GM19240 (cell line): ENCODE measurements around the gene FBF1.

Source experiments
- DNase-seq: peaks from one replicate; pipeline ENCODE4 v3.0.0; 2011; ENCODE audit warnings: low spot score; ENCODE audit not compliant: insufficient read length

Gene FBF1

GRCh38 chr17:75950421-75950820 is 9.6 kb upstream of the FBF1 start:
- DNase-seq, result no peak

DNA sequence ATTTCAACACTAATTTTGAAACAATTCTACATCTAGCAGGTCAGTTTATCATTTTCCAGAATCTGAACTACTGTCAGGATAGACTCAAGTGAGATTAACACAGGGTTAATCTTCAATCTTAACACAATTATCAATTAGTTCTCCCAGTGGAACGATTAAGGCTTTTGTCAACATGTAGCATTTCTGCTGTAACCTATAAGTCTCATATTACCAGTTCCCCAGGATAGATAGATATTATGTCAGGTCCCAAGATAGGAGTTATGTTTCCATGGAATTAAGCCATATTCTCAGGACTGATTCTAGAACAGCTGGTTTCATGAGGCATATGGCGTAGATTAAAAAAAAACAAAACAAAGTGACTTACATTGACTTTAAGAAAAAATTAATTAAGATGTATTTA is 4.4 kb upstream of the FBF1 start:
- DNase-seq, result no peak

GRCh38 chr17:75943491-75943890 is 2.6 kb upstream of the FBF1 start:
- DNase-seq, result no peak

- DNase-seq, result no peak
Measured at GRCh38 chr17:75942473-75942872, 1.6 kb upstream of the FBF1 start.

DNA sequence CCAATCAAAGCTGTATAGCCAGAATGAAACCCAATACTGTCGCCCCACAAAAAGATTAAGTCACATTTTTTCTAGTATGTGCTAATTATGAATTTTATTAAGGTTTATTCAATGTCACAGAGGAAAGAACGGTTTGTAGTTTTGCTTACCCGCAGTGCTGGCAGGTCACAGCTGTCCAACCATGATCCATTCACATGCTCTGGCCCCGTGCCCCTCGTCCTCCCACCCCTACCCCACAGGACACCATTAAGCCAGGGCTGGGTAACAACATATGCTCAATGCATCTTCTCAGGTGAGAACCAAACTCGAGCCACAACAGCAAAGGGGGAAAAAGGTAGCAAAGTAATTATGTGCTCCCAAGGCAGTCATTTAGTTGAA is 589 bp upstream of the FBF1 start:
- DNase-seq, result no peak

DNA sequence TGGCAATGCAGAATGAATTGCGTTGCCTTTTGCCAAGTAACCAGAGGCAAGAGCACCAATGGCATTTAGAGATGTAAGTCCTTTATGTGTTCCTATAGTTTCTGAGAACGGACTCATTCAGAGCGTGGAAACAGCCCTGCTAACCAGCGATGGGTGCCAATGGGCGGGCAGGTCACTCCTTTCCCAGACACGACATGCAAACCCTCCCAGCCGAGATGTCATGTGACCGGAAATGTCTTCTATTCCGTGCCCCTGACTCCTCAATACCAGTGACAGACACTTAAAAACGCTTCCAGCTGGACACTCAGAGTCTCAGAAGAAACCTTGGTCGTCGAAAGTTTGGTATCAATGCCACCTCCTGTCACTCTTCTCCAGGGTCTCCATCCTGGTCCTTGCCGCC is 3.2 kb downstream of the FBF1 start:
- no peak for DNase-seq

GRCh38 chr17:75933808-75934207 is 7.0 kb downstream of the FBF1 start:
- no peak for DNase-seq

GRCh38 chr17:75932852-75933251 is 8.0 kb downstream of the FBF1 start:
- DNase-seq, result no peak

DNA sequence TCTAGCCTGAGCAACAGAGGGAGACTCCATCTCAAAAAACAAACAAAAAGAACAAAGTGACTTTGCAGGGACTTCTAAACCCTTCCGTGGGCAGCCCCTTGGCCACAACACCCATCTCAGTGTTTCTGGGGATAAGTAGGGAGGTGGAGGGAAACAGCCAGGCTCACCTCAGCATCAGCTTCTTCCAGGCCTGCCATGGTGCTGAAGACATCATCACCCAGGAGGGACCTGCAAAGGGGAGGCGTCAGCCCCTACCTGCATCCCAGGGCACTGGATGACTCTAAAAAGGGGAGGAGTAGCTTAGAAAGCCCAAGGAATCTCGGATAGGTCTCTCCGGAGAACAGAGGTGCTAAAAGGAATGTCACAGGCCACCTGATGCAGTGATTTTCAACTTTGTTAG is 9.8 kb downstream of the FBF1 start:
- no peak for DNase-seq

- peak; percentile 45 for DNase-seq
Measured at GRCh38 chr17:75927286-75927922, 13.4 kb downstream of the FBF1 start.

- no peak for DNase-seq
Measured at GRCh38 chr17:75926456-75926855, 14.4 kb downstream of the FBF1 start.

DNA sequence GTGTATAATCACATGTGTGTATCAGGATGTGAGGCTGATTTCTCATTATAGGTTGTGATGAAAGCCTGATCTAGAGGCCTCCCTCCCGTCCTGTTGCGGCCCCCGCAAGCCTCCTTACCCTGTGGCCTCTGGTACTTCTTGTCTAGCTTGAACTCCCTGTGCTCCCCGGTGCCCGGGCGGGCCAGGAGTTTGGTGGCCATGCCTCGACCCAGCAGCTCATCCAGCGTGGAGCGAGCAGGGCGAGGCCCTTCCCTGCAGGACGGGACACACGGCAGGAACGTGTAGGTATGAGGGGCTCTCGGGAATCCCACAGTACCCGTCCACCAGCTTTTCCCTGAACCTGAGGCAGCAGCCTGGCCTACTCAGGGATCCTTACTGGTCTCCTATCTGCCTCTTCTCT is 14.9 kb downstream of the FBF1 start:
- DNase-seq, result no peak

DNA sequence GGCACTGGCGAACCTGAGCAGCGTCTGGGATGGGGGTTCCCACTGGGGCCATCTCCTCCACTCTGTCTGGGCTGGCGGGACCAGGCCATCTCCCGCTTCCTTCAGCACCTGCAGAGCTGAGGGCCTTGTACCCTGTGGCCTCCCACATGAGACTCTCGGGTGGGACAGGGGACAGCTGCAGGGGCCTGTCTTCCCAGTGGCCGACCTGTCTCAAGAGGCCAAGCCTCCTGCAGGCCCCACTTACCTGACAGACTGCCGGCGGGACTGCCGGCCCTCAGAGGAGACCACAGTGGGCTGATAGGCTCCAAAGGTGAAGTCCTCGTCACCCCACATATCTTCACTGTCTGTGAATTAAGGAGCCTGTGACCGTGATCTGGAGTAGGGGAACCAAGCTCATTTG is 15.7 kb downstream of the FBF1 start:
- no peak for DNase-seq

GRCh38 chr17:75922963-75923874 is 17.6 kb downstream of the FBF1 start:
- DNase-seq, result no peak

- no peak for DNase-seq
Measured at GRCh38 chr17:75922173-75922961, 18.5 kb downstream of the FBF1 start.

DNA sequence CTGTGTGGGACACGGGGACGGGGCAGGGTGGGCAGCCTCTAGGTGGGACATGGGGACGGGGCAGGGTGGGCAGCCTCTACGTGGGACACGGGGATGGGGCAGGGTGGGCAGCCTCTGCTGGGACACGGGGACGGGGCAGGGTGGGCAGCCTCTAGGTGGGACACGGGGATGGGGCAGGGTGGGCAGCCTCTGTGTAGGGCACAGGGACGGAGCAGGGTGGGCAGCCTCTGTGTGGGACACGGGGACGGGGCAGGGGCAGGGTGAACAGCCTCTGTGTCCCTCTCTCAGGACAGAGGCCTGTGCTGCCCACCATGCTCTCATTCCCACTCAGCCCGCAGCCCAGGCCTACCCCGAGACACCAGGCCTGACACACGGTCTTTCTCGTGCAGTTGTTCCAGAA is 19.2 kb downstream of the FBF1 start:
- DNase-seq, result no peak

DNA sequence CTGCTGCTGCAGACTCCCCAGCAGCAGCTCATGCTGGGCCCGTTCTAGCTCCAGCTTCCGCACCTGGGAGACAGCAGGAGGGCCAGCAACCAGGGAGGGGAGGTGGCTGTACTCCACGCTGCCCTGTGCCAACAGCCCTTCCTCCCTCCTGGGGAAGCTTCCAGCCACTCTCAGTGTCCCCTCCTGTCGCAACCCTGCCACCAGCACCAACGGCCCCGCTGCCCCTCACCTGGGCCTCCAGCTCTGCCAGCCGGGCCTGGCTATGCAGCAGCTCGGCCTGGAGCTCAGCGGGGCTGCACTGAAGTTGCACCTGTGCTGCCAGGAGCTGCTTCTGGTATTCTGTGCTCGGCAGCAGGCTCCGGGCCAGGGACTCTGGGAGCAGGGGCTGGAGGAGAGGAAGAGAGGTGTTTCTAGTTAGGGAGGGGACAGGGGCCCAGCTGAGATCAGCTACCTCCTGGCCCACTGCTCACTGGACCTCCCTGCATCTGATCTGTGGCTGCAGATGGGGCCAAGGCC is 20.7 kb downstream of the FBF1 start:
- DNase-seq, result no peak

DNA sequence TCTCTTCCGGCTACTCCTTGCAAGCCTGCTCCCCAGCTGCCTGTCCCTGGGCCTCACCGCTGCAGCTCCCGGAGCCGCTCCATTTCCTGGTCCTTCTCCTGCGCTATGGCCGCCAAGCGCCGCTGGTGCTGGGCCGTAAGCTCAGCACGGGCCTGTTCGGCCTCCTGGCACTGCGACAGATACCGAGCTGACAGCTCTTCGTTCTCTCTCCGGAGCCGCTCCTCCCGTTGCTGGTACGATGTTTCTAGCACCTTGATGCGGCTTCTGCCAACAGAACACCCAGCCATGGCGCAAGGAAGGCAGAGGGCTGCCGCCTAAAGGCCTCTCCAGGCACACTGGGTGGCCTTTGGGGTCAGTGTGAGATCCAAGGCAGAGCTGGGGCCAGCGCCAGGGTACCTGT is 21.2 kb downstream of the FBF1 start:
- no peak for DNase-seq

DNA sequence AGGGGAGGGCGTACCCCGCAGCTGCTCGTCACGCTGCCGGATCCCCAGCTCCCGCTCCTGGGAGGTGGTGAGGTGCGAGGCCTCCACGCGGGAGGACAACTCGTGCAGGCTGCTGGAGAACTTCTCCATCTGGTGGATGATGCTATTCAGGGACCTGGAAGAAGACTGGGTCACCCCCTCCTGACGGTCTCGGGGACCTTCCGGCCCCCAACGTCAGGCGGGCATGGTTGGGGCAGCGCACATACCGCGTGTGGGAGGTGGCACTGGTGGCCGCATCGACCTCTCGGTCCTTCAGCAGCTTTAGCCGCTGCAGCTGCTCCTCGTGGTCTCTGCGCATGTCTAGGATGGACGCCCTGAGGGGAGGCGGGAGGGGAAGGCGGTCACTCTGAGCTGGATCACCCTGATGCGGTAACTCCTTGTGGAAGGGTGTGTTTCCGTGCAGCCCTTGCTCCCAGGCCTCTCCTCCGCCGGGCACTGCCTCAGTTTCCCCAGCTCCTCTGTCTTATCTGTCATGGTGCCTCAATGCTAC is 22.9 kb downstream of the FBF1 start:
- DNase-seq, result no peak

GRCh38 chr17:75917141-75917916 is 23.5 kb downstream of the FBF1 start:
- DNase-seq, result no peak

DNA sequence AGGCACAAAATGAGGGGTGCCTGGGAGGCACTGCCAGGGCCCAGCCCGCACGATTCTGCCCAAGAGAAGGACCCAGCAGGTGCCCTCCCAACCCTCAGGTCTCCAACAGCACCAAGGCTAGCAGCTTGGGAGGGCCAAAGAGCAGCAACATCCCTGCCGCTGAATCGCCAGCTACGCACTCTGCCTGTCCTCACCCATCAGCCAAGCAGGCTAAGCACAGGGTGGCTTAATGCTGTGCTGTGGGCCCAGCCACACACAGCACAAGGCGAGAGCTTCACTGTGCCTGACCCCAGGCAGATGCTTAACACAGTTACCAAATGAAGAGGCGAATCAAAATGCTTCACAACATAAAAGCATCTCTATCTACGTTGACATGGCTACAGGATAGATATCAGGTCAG is 25.6 kb downstream of the FBF1 start:
- DNase-seq, result no peak
